GM18511 (cell line): ENCODE data around the gene AURKB.
"Not testable (repeated sequence)": the region's sequence is repeated elsewhere in the genome, so short reads cannot be mapped to it uniquely, and the experiment has no call there.

ENCODE experiments used
- ATAC-seq: cut with Tn5 transposase; IDR thresholded peaks from one replicate; pipeline ENCODE4 v1.9.1; 2021; ENCODE audit warnings: mild to moderate bottlenecking, moderate library complexity; ENCODE audit not compliant: unreplicated experiment

Gene AURKB

GRCh38 chr17:8189041-8189710 is 21.2 kb downstream of the AURKB start:
- ATAC-seq: no peak

- no peak for ATAC-seq
These were observed 22.0 kb downstream of the AURKB start for GRCh38 chr17:8188263-8188839.

GRCh38 chr17:8187517-8188262 is 22.7 kb downstream of the AURKB start:
- no peak for ATAC-seq

GRCh38 chr17:8186787-8187516 is 23.4 kb downstream of the AURKB start:
- ATAC-seq: no peak

- ATAC-seq: no peak
These were observed 24.0 kb downstream of the AURKB start for GRCh38 chr17:8186446-8186786.

- ATAC-seq: no peak
These were observed 24.6 kb downstream of the AURKB start for GRCh38 chr17:8185582-8186445.

- ATAC-seq: no peak
These were observed 33.2 kb downstream of the AURKB start for GRCh38 chr17:8176998-8177731.

GRCh38 chr17:8176197-8176940 is 34.0 kb downstream of the AURKB start, which contains the start of gene TMEM107:
Gene TMEM107 (minus strand): TSS chr17:8176380. CDS start chr17:8176286, 94 bp downstream.
- ATAC-seq: peak; percentile 55

GRCh38 chr17:8175795-8176196 is 34.6 kb downstream of the AURKB start:
- ATAC-seq: peak; percentile 7

GRCh38 chr17:8173871-8174322 is 36.5 kb downstream of the AURKB start:
- ATAC-seq: no peak

- ATAC-seq: peak; percentile 64
These were observed 37.1 kb downstream of the AURKB start for GRCh38 chr17:8173056-8173870.

GRCh38 chr17:8170186-8170585 is 40.2 kb downstream of the AURKB start:
- ATAC-seq: not testable (repeated sequence)

GRCh38 chr17:8167526-8167925 is 42.8 kb downstream of the AURKB start:
- ATAC-seq: no peak

GRCh38 chr17:8166731-8167130 is 43.6 kb downstream of the AURKB start:
- ATAC-seq: no peak

- no peak for ATAC-seq
These were observed 45.6 kb downstream of the AURKB start for GRCh38 chr17:8164815-8165131.

- no peak for ATAC-seq
These were observed 46.2 kb downstream of the AURKB start for GRCh38 chr17:8163978-8164814.
